ENCODE measurements around the gene SLIT1. TPM values are rescaled to one million over a fixed set of nuclear protein-coding genes. Genes with fewer than 3 reads are reported as not detected.
A peak's percentile ranks its signal among the peaks of the same experiment; 100 is the strongest.

SLIT1 gene
- polyA plus RNA-seq, 5 donors = 3.7 to 8.0 (median 4.4) TPM

- no peak for DNase-seq
These were observed 181.2 kb downstream of the SLIT1 start for GRCh38 chr10:97004591-97004990.

GRCh38 chr10:97003804-97004201, 182.0 kb downstream of the SLIT1 start:
- no peak for DNase-seq

- no peak for DNase-seq
These were observed 182.5 kb downstream of the SLIT1 start for GRCh38 chr10:97003151-97003803.

GRCh38 chr10:97002670-97003069, 183.1 kb downstream of the SLIT1 start:
- no peak for DNase-seq

- DNase-seq = no peak
These were observed 184.4 kb downstream of the SLIT1 start for GRCh38 chr10:97001183-97001991.

- DNase-seq = no peak
These were observed 185.1 kb downstream of the SLIT1 start for GRCh38 chr10:97000487-97001182.

- no peak for DNase-seq
These were observed 185.8 kb downstream of the SLIT1 start for GRCh38 chr10:96999987-97000386.

- DNase-seq = no peak
These were observed 186.4 kb downstream of the SLIT1 start for GRCh38 chr10:96999337-96999736.

- DNase-seq = peak; percentile 31 to 41
These were observed 187.3 kb downstream of the SLIT1 start for GRCh38 chr10:96998329-96998888.

- no peak for DNase-seq
These were observed 189.3 kb downstream of the SLIT1 start for GRCh38 chr10:96996275-96996965.

- no peak for DNase-seq
These were observed 189.9 kb downstream of the SLIT1 start for GRCh38 chr10:96995851-96996250.

GRCh38 chr10:96992721-96993120, 193.0 kb downstream of the SLIT1 start:
- DNase-seq = no peak

- DNase-seq = no peak
These were observed 194.4 kb downstream of the SLIT1 start for GRCh38 chr10:96991313-96991841.

- DNase-seq = no peak
These were observed 197.3 kb downstream of the SLIT1 start for GRCh38 chr10:96988426-96988825.

- no peak for DNase-seq
These were observed 197.9 kb downstream of the SLIT1 start for GRCh38 chr10:96987842-96988175.

- DNase-seq = no peak
These were observed 198.5 kb downstream of the SLIT1 start for GRCh38 chr10:96987141-96987841.

- DNase-seq = no peak
These were observed 199.4 kb downstream of the SLIT1 start for GRCh38 chr10:96986200-96986856.

- DNase-seq = no peak
These were observed 201.1 kb downstream of the SLIT1 start for GRCh38 chr10:96984541-96985131.

GRCh38 chr10:96982149-96982930, 203.4 kb downstream of the SLIT1 start:
- no peak for DNase-seq
